GM12875 (cell line): ENCODE data around the gene COL4A4.

Source experiments
- H3K4me3 ChIP-seq: one replicate; pipeline ENCODE4 v1.5.1; 2011; ENCODE audit warnings: low read depth, low read length, control low read depth
- CTCF ChIP-seq: IDR thresholded peaks from 2 replicates; pipeline ENCODE4 v1.5.1; 2011; ENCODE audit warnings: low read depth, mild to moderate bottlenecking, control low read depth, inconsistent platforms, low read length, moderate library complexity, borderline replicate concordance; ENCODE audit not compliant: insufficient read depth

The COL4A4 gene

GRCh38 chr2:227117852-227118251, 46.2 kb downstream of the COL4A4 start:
- no peak overlapping the region for H3K4me3 ChIP-seq
- no peak for TF ChIP-seq CTCF

DNA sequence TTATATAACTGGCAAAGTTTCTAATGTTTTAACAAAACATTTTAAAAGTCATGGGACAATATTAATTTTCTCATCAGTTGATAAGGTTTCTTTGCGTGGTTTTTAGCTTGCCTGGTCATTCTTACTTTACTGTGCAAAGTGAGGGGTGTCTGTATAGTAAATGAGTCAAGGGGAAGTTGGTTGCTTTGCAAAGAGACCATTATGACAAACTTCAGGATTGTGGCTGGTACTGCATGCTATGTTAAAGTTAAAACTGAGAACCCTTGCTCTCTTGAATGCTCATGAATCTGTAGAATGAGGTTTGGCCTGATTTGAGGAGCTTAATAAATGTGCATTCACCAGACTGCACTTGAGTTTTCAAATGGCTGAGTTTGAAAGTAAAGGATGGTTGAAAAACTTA, 47.0 kb downstream of the COL4A4 start:
- no peak overlapping the region for H3K4me3 ChIP-seq
- TF ChIP-seq CTCF = no peak

DNA sequence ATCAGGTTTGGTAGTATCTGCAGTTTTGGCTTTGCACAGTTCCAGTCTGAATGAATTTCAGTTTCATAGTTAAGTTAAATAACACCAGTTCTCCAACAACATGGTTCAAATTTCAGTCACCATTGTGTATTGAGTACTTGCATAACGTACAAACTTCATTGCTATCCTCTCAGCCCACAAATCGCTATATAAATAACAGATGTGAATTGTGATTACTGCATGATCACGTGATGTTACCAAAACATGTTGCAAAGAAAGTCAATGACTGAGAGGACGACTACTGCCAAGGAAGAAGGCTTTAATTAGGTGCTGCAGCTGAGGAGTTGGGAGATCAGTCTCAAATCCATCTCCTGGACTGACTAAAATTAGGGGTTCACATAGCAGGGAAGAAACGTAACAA, 48.2 kb downstream of the COL4A4 start:
- no peak for TF ChIP-seq CTCF
- H3K4me3 ChIP-seq = no peak overlapping the region

DNA sequence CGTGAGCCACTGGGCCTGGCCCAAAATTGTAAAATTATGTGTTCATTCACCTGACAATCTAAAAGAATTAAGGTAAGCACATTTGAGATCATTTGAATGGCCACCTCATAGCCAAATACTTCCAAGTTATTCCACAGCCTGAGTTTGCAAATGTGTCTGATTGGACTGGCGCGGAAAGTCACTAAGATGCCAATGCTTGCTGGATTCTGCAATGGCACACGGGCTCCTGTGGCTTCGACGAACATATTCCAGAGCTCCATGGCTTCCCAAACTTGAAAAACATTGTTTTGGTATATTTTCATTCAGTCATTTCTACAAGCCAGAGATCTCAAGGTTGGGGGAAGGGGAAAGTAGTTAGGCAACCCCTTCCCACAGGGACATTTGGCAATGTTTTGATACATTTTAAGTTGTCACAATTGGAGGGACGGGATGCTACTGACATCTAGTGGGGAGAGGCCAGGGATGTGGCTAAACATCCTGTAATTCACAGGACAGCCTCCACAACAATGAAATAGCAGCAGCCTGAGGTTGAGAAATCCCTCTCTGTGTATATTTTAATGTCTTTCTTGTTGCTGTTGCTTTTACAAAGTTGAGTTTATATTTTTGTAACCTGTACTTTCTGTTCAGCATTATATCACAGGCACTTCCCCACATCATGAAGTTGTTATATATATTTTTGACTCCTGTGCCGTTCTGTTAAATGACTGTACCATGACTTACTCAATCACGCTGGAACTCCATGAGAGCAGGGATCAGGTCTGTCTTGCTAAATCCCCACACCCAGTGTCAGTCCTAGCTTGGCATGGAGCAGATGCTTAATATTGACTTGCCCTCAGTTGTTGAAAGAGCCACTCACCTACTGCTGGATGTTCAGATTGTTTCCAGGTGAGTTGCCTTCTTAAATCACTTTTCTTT, 56.9 kb downstream of the COL4A4 start:
- no peak overlapping the region for H3K4me3 ChIP-seq
- peak; percentile 74 for TF ChIP-seq CTCF

DNA sequence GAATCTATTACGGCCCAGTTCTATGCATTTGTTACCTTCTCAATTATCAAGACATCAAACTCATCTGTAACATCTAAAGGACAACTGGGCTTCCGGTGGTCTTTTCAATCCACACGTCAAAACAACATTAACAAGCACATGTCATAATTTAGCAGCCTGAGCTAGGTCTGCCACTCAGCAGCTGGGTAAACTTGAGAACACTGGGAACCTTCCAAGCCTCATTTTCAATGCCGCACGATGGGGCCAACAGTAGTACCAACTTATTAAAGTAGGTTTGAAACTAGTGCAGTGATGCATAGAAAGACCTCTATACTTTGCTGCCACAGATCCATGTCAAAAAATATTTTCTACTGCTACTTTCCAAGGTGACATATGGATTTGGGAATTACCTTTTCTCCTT, 60.4 kb downstream of the COL4A4 start:
- no peak for TF ChIP-seq CTCF
- no peak overlapping the region for H3K4me3 ChIP-seq

DNA sequence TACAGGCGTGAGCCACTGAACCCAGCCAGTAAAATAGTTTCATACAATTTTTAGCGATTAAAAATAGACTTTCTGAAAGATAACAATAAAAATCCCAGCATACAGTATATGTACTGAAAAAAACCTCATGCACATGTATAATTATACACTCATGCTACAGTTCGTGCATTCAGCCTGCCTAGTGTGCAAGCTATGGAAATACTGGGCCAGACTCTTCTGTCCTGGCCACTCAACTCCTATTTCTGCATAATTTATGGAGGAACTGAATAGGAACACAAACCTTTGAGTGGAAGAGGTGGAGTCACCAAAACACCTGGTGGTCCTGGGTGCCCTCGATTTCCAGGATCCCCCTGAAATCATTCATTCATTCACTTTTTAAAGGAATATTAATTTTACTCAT, 64.7 kb downstream of the COL4A4 start:
- H3K4me3 ChIP-seq = no peak overlapping the region
- TF ChIP-seq CTCF = no peak

DNA sequence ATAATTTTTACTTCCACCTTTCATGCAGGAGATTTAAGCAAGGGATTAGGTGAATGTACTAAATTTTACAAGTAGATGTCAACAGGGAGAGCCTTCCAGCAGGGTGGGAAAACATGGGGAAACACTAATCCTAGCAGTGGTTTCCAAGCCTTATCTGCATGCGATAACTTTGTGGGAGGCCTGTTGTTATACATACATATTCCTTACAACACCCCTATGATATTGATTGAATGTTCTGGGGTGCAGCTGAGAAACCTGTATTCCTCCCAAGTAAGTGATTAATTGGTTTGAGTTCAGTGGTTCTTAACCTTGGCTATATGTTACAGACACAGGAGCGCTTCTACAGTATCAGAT, 65.9 kb downstream of the COL4A4 start:
- TF ChIP-seq CTCF = no peak
- H3K4me3 ChIP-seq = no peak overlapping the region
